PFSK-1 (cell line): Measurements from ENCODE around the gene LZTR1.

Experiments used
- POLR2AphosphoS5 ChIP-seq: IDR thresholded peaks from 2 replicates; pipeline ENCODE4 v1.6.1; 2012; ENCODE audit warnings: low read depth, mild to moderate bottlenecking, control low read depth, low read length, moderate library complexity
- TAF1 ChIP-seq: IDR thresholded peaks from 2 replicates; pipeline ENCODE4 v1.6.1; 2012; ENCODE audit warnings: low read length, control low read depth, borderline replicate concordance; ENCODE audit not compliant: insufficient read depth
- TF ChIP-seq, protein P1 (sequence below), 2 experiments: IDR thresholded peaks; 2 replicates each; pipeline versions ENCODE4 v1.6.1 to v1.8.0; 2011 to 2012; ENCODE audit warnings: low read depth in 2 of 2, low read length in 2 of 2, control low read depth in 1 of 2, inconsistent platforms in 1 of 2, mild to moderate bottlenecking in 1 of 2, moderate library complexity in 1 of 2; ENCODE audit not compliant: insufficient read depth in 1 of 2

DNA sequence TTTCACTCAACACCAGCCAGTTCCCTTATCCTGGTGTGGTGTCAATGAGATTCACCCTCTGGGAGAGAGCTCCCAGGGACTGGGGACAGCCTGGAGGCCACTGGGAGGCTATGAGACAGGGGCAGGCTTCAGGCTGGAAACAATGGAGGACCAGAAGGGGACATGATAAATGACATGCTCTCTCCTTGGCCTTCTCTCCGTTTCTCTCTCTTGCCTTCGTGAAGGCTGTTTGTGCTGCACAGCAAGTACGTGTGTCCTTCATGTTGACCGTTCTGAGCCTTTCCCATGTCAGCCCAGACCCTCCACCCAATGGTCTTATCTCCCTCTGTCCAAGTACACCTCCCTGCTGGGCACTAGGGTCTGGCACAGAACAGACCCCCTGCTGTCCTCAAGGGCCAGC is 1.6 kb upstream of the LZTR1 start:
- TF ChIP-seq TAF1 (no peak), POLR2AphosphoS5 (no peak)
- TF ChIP-seq, protein P1, sequence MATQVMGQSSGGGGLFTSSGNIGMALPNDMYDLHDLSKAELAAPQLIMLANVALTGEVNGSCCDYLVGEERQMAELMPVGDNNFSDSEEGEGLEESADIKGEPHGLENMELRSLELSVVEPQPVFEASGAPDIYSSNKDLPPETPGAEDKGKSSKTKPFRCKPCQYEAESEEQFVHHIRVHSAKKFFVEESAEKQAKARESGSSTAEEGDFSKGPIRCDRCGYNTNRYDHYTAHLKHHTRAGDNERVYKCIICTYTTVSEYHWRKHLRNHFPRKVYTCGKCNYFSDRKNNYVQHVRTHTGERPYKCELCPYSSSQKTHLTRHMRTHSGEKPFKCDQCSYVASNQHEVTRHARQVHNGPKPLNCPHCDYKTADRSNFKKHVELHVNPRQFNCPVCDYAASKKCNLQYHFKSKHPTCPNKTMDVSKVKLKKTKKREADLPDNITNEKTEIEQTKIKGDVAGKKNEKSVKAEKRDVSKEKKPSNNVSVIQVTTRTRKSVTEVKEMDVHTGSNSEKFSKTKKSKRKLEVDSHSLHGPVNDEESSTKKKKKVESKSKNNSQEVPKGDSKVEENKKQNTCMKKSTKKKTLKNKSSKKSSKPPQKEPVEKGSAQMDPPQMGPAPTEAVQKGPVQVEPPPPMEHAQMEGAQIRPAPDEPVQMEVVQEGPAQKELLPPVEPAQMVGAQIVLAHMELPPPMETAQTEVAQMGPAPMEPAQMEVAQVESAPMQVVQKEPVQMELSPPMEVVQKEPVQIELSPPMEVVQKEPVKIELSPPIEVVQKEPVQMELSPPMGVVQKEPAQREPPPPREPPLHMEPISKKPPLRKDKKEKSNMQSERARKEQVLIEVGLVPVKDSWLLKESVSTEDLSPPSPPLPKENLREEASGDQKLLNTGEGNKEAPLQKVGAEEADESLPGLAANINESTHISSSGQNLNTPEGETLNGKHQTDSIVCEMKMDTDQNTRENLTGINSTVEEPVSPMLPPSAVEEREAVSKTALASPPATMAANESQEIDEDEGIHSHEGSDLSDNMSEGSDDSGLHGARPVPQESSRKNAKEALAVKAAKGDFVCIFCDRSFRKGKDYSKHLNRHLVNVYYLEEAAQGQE (IDR thresholded peaks at IDR 0.05; ENCODE audit: insufficient read depth in 1 of 2, low read depth in 2 of 2, low read length in 2 of 2): no peak
